HL-60/S4 (cell line): Measurements from ENCODE around the gene LYPD3.
"Not testable (repeated sequence)": the region's sequence is repeated elsewhere in the genome, so short reads cannot be mapped to it uniquely, and the experiment has no call there.

Experiments used
- in situ Hi-C: fragments of 300-500 bp; cut with MboI; formaldehyde crosslinking; loops from 2 replicates; pipeline ENCODE4 v1.14.3; 2022; ENCODE audit warnings: low sequenced_read_pairs

Gene LYPD3

DNA sequence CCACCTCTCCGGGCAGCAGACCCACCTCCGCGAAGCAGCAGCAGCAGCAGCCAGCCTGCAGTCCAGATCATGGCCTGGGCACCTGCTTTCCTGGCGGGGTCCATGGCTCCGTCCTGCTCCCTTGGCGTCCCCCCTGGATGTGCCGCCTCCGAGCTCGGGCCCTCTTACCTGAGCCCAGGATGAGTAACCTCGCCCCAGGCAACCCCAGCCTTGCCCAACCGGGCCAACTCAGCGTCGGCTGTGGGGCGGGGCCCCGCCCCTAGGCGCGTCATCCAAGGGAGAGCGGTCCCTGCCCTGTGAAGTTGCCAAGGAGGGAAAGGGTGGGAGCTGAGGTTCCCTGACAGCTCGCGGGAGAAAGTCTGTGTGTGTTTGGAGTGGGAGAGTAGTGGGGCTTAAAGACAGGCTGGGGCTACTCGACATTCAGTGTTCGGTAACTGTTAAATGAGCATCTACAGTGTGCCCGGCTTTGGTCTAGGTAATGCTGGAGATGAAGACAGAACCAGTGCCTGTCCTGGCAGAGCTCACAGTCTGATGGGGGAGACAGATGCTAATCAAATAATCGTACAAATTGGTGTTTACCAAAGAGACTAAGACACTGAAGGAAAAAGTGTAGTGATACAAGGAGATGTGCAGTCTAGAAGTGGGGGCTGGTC, at the start of gene LYPD3:
TSS of gene LYPD3 (minus strand) at position 141 of the 653 bp plus-strand sequence. CDS start at position 104, 37 bp downstream.
- in situ Hi-C loops, result no loop called here

- in situ Hi-C loops, result not testable (repeated sequence)
Observed at GRCh38 chr19:43512399-43512798, 47.0 kb upstream of the LYPD3 start.

- in situ Hi-C loops, result no loop called here
Observed at GRCh38 chr19:43511324-43511723, 45.9 kb upstream of the LYPD3 start.

- in situ Hi-C loops, result no loop called here
Observed at GRCh38 chr19:43510713-43511112, 45.3 kb upstream of the LYPD3 start.

DNA sequence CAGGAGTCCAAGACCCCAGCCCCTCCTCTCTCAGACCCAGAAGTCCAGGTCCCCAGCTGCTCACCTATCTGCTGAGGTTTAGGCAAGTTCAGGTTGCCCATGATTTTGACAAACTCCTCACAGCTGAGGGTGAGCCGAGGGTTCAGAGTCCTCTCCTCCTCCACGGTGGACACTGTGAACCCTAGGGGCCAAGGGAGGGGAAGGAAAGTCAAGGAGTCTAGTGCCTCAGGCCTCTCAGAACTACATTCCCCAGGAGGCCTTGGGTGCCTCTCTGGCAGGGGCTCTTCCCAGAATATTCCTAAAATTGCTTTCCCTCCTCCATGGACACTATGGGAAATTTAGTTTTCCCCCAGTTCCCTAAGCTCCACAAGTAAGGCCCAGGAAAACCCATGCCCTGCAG, 42.5 kb upstream of the LYPD3 start:
- in situ Hi-C loops, result no loop called here

DNA sequence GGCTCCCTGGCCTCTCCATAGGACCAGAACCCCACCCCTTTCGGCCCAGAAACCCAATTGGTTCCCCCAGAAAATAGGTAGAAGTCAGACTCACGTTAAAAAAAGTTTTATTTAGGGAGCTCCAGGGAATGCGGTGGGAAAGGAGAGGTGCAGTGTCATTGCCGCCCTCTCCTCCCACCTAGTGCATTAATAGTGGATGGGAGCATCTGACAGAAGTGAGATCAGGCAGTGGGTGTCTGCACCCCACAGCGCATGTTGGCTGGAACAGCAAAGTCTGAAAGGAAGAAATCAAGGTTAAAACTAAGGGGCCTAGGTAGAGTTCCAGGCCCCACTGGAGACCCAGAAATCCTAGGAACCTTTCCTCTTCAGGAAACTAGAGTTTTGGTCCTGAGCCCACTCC, 41.2 kb upstream of the LYPD3 start:
- in situ Hi-C loops, result no loop called here

DNA sequence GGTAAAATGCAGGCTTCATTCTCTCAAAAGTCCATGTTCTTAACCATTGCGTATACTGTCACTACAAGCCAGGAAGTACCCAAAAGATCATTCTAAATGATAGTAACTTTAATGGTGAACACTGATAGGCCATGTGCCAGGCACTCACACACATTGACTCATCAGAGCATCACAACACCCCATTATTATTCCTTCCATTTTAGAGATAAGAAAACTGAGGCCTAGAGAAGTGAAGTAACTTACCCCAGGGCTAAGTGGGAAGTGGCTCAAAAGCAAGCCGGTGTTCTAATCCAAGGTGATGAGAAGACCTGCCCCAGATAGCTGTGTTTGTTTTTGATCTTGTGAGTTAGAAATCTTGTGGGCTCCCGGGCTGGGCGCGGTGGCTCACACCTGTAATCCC, 40.5 kb upstream of the LYPD3 start:
- in situ Hi-C loops, result no loop called here

- in situ Hi-C loops, result no loop called here
Observed at GRCh38 chr19:43505186-43505456, 39.7 kb upstream of the LYPD3 start.

- in situ Hi-C loops, result no loop called here
Observed at GRCh38 chr19:43504426-43505185, 39.2 kb upstream of the LYPD3 start, which contains the start of gene PHLDB3. PHLDB3 (minus strand) TSS chr19:43504746; CDS start chr19:43504118, 628 bp downstream.

DNA sequence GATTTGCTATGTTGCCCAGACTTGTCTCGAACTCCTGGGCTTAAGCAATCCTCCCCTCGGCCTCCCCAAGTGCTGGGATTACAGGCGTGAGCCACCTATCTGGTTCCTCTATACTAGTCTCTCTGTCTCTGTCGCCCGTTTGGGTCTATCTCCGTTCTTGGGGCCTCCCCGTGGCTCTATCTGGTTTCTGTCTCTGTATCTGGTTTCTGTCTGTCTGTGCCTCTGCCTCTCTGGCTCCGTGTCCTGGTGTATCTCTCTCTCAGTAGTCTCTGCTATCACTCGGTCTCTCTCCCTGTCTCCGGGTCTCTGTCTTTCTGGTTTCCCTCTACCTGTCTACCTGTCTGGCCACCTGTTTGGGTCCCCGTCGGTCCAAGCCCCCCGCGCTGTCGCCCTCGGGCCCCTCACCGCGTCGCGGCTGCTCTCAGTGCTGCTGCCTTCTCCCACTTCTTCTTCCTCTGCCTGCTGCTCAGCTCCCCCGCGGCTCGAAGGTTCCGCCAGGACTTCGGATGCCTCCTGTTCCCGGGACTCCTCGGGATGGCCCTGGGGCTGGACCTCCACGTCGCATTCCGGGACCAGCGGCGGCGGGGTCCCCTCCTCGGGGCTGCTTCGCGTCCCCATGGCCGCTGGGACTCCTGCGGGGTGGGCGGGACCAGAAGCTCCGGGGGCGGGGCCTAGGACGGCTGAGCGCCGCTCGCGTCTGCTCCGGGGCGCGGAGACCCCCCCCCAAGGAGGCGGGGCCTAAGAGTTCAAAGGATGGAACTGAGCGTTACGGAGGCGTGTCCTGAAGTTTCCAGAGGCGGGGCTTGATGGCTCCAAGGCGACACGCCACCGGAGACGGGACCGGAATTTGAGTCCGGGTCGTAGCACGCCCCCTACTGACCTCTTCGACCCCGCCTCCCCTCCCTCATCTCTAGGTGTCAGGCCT, 38.4 kb upstream of the LYPD3 start:
- in situ Hi-C loops, result no loop called here

DNA sequence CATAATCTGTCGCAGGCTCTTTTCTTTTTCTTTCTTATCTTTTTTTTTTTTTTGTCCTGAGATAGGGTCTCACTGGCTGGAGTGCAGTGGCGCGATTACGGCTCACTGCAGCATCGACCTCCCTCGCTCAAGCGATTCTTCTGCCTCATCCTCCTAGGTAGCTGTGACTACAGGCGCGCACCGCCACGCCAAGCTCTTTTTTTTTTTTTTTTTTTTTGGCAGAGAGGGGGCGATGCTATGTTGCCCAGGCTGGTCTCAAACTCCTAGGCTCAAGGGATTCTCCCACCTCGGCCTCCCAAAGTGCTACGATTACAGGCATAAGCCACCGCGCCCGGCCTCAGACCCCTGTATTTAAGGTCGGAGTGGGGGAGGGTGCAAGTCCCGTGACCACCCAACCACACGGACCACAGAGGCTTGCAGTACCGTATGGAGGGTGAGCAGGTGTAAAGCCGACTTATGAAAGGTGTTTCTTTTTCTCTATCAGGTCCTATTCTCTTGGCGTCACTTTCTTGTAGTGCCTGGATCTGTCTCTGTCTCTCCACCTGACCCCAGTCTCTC, 37.1 kb upstream of the LYPD3 start:
- in situ Hi-C loops, result no loop called here

GRCh38 chr19:43501661-43502418, 36.4 kb upstream of the LYPD3 start:
- in situ Hi-C loops, result no loop called here

- in situ Hi-C loops, result no loop called here
Observed at GRCh38 chr19:43499042-43499441, 33.6 kb upstream of the LYPD3 start.

DNA sequence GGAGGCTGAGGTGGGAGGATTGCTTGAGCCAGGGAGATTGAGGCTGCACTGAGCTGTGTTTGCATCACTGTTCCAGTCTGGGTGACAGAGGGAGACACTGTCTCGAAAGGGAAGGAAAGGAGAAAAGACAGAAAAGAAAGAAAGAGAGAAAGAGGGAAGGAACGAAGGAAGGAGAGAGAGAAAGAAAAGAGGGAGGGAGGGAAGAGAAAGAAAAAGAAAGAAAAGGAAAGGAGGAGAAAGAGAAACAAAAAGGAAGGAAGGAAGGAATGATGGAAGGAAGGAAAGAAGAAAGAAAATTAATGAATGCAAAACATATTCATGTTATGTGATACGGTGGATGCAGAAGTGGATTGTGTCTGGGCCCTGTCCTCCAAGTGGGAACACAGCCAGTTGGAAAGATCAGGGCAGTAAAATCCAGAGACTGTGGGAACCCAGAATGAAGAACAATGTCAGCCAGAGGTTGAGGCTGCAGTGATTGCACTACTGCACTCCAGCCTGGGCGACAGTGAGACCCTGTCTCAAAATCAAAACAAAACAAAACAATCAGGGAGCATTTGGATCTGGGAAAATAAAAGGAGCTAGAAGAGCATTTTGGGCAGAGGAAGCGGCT, 32.9 kb upstream of the LYPD3 start:
- in situ Hi-C loops, result no loop called here

GRCh38 chr19:43496960-43497359, 31.6 kb upstream of the LYPD3 start:
- in situ Hi-C loops, result no loop called here

DNA sequence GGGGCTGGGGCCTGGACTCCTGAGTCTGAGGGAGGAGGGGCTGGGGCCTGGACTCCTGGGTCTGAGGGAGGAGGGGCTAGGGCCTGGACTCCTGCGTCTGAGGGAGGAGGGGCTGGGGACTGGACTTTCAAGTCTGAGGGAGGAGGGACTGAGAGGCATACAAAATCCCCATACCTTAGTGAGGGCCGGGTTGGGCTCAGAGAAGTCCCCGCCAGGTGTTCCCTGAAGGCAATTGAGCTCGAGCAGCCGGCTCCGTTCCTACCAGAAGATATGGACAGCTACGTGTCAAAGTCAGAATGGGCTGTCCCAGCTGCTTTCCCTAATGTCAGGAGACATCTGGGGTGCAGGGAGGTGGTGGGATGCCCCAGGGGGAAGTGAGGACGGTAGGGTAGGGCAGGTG, 29.7 kb upstream of the LYPD3 start:
- in situ Hi-C loops, result no loop called here

DNA sequence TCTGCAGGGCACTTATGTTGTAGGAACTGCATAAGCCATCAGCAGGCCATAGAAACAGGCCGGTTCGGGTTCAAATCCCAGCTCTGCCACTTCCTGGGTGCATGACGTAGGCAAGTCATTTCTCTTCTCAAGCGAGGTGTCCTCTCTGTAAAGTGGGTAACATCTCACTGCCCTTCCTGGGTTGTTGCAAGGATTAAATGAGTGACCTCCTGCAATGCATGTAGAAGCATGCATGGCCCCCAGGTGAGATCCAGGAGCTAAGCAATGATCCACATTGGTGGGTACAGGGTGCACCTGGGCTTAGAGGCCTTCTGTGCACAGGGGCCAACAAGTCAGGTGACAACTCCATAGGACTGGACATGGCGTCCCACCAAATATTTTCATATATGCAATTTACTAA, 25.4 kb upstream of the LYPD3 start:
- in situ Hi-C loops, result no loop called here

DNA sequence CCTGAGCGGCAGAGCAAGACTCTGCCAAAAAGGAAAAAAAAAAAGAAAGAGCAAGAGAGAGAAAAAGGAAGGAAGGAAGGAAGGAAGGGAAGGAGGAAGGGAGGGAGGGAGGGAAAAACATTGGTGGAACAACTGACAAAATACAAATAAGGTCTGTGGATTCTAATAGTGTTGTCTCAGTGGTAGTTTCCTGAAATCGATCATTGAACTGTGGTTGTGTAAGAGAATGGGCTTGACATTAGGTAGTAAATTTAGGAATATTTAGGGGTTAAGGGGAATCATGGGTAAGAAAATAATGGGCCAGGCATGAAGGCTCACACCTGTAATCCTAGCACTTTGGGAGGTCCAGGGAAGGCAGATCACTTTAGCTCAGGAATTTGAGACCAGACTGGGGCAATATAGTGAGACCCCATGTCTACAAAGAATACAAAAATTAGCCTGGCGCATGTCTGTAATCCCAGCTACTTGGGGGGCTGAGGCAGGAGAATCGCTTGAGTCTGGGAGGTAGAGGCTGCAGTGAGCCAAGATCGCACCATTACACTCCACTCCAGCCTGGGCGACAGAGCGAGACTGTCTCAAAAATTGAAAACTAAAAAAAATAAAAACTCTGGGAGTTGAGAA, 24.7 kb upstream of the LYPD3 start:
- in situ Hi-C loops, result no loop called here

DNA sequence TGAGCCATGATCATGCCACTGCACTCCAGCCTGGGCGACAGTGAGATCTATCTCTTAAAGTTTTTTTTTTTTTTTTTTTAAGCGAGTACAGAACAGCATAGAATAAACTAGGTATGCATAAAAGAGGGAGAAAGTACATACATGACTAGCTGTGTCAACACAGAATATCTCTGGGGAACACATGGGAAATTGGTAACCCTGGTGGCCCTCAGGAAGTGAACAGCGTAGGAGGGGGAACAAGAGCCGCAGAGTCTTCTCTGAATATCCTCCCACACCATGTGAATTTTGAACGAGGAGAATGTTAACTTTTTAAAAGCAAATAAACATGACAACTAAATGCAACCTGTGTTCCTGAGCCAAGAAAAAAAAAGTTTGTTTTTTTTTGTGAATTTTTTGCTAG, 23.9 kb upstream of the LYPD3 start:
- in situ Hi-C loops, result no loop called here

DNA sequence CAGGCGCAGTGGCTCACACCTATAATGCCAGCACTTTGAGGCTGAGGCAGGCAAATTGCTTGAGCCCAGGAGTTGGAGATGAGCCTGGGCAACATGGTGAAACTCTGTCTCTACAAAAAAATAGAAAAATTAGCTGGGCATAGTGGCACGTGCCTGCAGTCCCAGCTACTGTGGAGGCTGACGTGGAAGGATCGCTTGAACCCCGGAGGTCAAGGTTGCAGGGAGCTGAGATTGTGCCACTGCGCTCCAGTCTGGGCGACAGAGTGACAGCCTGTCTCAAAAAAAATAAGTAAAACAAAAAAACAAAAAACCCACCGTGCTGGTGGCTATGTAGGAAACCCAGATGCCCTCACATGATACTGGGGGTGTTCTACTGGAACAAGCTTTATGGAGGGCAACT, 22.8 kb upstream of the LYPD3 start:
- in situ Hi-C loops, result no loop called here
